HG03558 (cell line): ENCODE results near the gene FGFBP1.

Source experiments
- ATAC-seq: cut with Tn5 transposase; IDR thresholded peaks from one replicate; pipeline ENCODE4 v1.9.1; 2021; ENCODE audit warnings: moderate number of reproducible peaks; ENCODE audit not compliant: unreplicated experiment; ENCODE audit errors: extremely low read depth

Gene FGFBP1

DNA sequence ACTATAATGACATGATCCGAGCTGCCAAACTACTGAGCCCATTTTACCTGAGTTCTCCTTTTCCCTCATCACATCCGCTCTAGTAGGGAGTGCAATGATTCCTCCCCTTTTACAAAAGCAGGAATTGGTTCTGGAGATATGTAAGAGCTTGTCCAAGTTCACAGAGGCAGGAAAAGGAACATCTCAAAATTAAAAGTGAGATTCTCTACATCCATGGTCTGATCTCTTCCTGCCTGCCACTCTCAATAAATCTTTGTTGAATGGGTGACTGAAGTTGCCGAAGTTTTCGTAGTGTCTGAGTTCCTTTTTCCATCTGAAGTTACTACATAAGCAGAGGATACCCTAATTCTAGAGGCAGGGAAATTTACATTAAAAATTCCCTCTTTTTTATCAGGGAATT is at the start of gene FGFBP1:
FGFBP1 (minus strand) TSS at position 101 of the 400 bp plus-strand sequence. CDS start 2,108 bp downstream, outside the sequence.
- no peak for ATAC-seq

DNA sequence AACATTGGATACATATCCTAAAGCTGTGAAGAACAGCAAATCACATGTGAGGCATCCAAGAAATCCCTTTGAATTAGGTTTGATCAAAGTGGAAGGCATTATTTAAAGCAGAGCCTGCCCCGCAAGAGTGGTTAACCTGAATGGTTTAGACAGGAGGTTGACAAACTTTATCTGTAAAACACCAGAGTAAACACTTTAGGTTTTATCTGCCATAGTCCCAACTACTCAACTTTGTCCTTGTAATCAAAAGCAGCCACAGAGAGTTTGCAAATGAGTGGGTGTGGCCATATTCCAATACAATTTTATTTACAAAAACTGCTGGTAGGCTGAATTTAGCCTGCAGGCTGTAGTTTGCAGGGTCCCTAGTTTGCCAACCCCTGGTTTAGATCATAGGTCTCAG is 49.7 kb upstream of the FGFBP1 start:
- ATAC-seq = no peak

DNA sequence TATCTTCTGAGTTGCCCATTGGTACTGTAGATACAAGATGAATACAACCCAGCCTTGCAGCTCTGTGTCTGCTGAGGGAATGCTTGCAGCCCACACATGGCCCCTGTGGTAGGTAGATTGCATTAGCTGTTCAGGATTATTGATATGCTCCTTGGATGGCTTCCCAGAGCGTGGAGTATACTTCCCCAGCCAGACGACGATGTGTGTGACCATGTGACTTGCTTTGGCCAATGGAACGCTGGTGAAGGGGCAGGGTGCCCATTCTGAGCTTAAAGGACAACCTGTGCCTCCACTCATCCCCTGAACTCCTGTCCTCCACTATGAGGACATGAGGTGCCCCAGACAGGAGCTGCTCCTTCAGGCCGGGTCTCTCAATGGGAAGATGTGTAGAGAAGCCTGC is 48.4 kb upstream of the FGFBP1 start:
- no peak for ATAC-seq

DNA sequence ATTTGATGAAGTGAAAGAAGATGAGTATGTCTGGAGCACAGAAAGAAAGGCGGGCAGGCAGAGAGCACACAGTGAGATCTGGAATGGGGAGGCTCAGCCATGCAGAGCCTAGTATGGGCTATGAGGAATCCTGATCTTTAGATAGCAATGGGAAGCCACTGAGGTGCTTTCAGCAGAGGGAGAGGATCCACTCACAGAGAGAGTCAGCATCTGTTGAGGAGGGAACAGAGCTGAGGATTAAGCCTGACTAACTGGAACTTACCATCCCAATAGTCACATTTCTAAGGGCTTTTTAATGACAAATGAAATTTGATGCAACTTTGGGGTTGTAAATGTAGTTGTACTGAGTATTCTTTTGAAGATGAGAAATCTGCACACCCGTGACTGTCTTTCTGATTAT is 45.1 kb upstream of the FGFBP1 start:
- ATAC-seq = no peak

DNA sequence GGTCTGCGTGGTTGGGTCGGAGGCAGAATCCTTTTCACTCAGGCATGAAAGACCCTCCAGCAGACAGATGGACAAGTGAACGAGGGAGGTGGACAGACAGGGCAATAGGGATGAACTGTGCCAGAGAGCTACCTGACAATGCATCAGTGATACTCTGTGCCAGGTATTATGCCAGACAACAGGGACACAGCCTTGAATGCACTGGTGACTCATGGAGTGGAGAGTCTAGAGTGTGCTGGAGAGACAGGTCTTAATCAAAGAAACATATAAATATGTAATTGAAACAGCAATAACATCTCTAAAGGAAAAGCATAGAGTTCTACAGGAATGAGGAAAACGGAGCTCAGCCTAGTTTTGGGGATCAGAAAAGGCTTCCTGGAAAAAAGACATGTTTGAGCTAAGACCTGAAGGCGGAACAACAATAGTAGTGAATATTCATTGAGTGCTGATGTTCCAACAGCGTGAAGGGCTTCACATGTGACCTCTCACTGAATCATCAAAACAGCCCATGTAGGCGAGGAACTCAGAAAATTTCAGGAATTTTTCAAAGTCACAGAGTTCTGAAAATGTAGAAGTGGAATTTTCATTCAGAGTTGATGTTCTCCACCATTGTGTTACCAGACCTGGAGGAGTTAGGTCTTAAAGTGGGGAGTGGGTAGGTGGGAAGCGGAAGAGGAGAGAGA is 44.4 kb upstream of the FGFBP1 start:
- no peak for ATAC-seq

DNA sequence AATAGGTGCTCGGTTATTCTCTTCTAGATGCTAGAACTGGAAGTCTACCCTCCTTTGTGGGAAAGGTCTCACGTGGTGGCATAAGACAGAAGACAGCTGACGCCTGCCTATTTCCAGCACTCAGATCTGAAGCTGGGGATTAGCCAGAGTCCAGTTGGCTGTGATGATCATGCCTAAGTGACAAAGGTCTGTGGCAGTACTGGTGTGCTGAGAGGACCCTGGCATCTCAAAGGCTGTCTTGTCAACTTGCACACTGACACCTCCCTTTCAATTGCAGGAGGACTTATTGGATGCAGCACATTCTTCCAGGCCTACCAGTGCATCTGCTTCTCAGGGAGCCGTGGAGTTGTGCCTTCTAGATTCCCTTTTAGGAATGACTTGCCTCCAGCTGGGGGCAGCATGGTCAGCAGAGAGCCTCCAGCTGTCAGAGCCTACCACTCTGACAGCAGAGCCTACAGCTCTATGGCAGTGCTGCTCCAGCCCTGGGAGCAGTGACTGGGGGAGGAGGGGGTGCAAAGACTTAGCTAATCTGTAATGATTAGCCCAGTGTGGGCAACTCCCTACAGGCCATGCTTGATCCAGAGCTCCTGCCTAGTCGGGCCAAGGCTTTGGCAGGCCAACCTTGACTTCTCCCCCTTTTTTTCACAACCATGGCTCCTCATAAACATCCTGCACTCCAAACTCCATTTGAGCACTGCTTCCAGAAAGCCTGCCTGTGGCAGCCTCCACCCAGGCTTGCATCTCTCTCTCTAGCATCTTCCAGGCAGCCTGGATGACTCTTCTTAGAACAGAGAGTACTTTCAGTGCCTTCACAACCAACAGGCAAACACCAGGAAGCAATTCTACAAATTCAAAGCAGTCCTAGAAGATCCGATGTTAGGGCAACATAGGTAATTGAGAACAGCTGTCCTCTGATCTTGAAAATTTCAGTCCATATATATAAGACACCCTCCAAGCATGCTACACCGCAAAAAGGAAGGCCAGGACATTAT is 38.2 kb upstream of the FGFBP1 start:
- no peak for ATAC-seq

DNA sequence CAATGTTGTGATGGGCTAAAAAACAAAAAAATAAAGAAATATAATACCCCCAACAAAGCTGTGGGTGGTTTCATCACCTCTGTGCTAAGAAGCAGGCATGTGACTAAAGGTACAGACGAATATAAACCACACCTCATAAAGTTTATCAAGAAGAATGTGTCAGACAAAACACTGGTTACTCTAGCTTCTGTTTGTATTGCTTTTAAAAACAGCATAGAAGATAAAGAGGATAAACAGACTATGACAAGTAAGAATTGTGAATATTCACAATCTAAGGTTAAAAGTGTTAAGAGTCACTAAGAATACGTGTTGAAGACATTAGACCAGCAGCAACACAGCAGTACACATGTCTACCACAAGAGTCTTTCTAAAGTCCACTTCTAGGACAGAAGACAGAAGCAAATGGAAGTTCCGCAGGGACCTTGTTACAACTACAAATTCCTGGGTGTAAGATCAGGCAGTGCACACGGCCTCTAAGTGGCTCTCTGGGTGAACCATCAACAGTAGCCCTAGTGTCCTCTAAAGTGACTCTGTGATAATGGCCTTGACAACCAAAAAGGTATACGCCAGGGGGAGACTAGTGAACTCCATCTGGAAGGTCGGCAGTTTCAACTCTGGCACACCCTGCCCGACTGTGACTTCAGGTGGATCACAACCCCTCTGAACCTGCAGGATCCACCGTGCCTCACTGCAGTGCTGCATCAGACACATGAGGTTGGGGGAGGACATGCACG is 32.7 kb upstream of the FGFBP1 start:
- no peak for ATAC-seq

DNA sequence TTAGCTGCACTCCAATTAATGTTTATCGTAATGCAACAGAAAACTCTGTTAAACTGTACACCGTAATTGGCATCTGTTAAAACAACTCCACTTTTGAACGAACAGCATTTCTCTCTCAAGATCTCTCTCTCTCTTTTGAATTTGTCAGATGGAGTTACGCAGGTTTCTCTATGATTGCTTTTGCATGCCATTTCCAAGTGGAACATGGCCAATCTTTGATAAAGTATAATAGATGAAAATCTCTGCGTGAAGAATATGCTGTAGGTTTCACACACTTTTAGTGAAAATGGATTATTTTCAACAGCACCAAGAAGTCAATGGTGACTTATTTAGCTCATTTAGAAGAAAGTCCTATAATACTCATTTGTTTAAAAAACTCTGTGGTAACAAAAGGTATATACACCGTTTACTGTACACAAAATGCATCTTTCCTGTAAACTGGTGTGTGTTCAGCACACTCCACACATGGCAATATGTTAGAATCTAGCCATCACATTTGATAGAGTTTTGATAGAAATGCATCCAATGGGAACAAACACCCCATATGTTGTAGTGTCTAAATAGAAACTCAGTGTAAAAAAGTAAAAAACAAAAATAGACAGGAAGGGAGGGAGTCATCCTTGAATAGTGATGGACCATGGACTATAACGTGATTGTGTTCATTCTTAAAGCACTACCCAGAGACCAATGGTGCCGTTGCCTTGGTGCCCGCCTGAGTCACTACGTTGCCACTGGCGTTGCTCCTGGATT is 30.2 kb upstream of the FGFBP1 start:
- no peak for ATAC-seq

DNA sequence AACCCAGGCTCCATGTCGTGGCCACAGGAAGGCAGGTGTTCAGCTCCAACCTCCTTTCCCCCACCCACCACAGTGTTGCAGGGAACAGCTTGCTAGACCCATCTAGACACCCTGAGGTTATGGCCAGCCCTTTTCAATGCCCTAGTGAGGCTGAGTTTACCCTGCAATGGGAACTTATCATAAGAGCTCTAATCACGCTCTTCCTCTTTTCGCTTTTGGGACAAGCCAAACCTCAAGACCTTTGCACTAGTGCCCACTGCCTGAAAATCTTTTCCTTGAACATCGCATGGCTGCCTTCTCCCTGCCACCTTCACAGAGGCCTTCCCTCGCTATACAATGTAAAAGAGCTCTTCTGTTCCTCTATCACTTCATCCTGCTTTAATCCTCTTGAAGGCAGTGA is 26.8 kb upstream of the FGFBP1 start:
- no peak for ATAC-seq

DNA sequence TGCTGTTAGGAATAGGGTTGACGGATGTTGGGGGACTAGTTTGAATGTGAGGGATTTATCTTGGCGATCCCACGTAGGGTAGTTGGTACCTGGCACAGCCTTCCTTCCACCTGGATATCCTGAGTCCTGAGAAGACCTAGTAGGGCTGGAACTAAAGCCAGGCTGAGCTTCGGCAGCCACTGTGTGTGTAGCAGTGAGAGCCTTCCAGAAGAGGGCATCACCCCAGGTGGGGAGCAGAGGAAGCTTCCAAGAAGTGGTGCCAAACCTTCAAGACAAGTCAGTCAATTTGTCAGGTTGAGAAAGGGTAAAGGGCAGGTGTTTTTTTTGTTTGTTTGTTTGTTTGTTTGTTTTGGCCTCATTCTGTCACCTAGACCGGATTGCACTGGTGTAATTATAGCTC is 25.6 kb upstream of the FGFBP1 start:
- no peak for ATAC-seq

DNA sequence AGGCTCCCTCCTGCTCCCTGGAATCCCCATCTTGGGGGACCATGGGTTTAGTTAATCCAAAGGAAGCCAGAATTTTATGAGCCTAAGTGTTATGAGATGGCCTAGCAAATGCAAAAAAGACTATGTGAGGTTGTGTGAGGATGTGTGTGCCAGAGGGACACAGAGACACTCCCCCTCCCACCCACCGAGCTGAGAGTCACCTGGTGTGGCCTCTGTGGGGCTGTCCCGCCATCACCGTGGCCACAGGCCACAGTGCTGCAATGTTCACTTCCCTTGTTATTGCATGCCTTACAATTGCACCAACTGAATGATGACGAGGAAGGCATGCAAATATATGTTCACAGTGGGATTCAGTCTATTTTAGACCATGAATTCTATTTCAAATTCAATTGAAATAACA is 25.0 kb upstream of the FGFBP1 start:
- ATAC-seq = peak; percentile 81

DNA sequence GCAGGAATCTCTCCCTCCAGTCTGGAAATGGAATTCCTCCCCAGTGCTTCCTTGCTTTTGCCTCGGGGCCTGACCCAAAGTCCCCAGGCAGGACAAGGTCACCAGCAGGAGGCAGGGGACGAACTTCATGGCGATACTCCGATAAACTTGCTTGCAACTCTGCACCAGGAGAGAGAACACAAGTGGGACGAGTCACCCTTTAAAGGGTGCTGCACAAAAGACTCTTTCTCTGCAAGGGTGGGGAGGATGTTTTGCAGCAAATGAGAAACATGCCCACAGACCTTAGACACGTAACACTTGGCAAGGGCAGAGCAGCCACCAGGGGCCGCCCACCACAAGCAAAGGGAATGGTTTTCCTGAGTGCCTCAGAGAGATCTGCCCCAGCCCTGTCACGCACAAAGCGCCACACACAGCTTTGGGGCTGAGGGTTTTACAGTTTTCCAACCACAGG is 24.5 kb upstream of the FGFBP1 start, which contains the start of gene FGFBP2:
FGFBP2 (minus strand) TSS at position 175 of the 451 bp plus-strand sequence; CDS start at position 129, 46 bp downstream.
- ATAC-seq = no peak

DNA sequence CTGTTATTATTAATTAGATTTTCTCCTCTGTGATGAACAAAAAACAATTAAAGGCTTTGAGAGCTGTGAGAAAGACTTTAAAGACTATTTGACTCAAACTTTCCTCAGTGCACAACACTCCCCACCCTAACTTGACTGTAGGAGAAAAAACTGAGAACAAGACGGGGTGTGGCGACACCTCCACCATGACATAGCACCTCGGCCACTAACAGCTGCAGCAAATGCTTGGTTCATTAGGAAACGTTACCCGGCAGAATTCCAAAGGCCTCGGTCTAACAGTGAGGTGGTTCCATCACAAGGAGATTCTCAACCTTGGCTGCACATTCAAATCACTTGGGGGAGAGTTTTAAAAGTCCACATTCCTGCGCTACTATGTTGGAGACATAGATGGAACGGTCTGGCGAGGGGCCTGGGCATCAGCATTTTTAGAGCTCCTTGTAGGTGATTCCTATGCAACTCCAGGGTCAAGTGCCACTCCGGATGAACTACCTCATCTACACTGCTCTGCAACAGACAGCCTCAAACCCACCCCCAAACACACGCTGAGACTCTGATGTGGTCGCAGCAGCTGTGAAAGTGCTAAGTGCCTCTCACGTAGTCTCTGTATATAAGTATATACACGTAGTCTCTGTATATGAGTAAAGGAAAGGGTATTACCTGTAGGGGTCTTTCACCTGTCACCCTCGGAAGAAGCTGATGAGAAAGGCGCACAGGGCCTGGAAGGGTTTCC is 23.4 kb upstream of the FGFBP1 start:
- no peak for ATAC-seq

DNA sequence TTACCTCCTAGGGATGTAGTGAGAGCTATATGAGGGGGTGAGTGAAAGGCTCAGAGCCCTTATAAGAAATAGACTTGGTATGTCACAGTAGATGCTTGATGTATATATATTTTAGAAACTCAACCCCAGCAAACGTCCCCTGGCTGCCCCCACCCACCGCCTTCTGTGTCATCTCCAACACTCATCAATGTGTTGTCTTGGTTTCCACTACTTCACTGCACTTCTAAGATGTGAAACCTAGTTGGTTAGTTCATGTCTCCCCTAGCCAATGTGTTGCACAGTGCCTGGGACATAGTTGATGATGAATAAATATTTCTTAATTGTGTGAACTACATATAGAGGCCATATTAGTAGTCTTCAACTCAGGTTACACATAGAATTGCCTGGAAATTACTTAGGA is 20.0 kb upstream of the FGFBP1 start:
- no peak for ATAC-seq

DNA sequence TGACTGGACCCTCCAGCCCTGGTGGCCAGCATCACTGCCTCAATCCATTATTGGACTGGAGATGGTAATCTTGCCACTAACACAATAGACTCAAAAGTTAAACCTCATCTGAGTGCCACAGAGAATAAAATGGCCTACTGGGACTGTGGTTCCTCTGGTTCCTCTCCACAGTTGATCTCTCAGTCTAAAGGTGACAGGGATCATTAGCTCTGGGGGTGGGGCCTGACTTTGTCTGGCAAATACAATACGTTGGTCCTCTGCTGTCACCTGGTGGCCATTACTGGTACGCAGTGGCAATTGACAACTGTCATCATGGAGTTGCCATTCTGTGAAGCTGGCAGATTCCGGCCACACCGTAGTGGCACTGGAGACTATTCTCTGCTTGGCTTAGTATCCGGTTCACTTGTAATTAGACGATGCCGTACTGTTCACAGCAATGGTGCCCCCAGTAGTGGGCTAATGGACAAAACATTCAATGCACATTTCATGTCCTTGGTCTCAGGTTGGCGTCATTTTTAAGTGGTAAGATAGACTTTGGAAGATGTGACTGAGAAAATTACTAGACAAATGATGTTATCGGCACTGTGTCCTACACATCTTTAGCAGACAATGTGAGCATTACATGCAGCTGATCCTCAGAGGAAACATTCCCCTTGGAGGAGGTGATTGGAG is 17.8 kb upstream of the FGFBP1 start:
- ATAC-seq = peak; percentile 84

DNA sequence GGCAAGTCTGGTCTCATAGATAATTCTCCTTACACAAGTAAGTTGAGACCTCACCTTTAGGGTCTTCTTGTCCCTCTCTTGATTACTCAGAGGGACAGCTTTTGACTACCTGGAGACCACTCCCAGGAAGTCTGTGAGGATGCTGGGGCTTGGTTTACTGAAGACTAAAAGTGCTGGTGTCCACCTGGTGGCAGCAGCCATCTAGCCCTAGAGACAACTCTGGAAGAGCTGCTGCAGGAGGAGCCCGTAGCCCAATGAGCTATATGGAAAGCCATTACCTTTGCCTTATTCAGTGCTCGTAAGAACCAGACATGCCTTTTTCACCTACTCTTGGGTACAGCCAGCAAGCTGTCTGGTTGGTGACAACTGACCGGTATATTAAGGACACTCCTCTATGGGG is 17.1 kb upstream of the FGFBP1 start:
- ATAC-seq = no peak

DNA sequence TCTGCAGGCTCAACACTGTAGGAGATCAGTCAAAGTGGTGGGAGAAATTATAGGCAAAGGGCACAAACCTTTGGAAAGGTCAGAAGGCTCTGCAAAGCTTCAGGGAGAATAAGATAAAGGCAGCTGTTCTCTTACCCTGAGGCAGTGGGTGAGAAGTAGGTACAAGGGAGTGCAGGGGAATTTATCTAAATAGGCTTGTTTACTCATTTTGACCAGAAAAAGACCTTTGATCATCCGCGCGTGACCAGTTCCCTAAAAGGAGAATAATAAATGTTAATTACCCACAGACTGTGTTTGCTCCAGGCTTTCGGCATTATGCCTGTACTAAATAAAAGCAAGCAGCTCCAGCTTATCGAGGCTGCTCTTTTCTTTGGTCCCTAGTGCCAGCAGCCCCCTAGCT is 15.1 kb upstream of the FGFBP1 start:
- no peak for ATAC-seq

DNA sequence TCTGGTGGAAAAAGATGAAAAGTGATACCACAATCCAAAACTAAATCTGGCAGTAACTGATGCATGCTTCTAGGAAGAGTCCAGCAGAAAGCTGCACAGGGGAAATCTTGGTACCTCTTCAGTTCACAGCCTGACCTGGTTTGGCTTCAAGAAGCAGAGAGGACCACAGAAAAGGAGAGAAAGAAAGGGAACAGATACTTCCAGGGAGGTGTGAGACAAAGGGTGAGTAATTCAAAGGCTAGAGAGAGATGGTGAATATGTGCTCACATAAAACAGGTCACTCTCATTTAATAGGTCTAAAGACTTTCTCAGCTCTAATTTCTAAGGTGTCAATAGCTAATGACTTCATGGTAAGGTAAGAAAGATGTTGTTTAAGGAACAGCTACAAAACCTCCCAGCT is 13.2 kb upstream of the FGFBP1 start:
- ATAC-seq = no peak

DNA sequence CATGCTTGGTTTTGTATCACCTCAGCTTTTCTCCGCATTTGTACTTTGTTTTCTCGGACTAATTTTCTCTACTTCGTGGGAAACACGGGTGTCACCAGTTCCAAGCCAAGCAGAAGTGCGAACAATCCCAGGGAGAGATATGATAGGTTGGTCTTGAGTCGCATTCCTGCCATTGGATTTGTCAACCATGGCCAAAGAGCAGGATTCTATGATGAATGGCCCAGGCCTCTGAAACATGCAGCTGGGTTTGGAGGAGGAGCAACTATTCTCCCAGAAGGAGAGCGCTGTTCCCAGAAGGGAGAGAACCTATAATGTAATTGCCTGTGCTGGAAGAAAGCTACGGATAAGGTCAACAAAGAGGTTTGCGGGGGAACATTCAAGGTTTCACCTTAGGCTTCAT is 10.3 kb upstream of the FGFBP1 start:
- ATAC-seq = no peak
